Prostate gland (tissue), 2 donors: ENCODE results near the gene STX16.

Experiments used
- POLR2AphosphoS5 ChIP-seq: sonication (generic); formaldehyde crosslinking; IDR thresholded peaks from one replicate; pipeline ENCODE4 v1.6.1; 2017; ENCODE audit warnings: antibody characterized with exemption
- TF ChIP-seq, protein P1 (sequence below), 4 experiments: fragments of 200-600 bp in 2 of 4; fragments of 450-650 bp in 2 of 4; sonication (generic) in 2 of 4; IDR thresholded peaks; 1 replicate in 3 of 4; 2 replicates in 1 of 4; pipeline ENCODE4 v1.5.1; 2016 to 2019; ENCODE audit warnings: antibody characterized with exemption in 4 of 4, mild to moderate bottlenecking in 2 of 4, moderate library complexity in 2 of 4

DNA sequence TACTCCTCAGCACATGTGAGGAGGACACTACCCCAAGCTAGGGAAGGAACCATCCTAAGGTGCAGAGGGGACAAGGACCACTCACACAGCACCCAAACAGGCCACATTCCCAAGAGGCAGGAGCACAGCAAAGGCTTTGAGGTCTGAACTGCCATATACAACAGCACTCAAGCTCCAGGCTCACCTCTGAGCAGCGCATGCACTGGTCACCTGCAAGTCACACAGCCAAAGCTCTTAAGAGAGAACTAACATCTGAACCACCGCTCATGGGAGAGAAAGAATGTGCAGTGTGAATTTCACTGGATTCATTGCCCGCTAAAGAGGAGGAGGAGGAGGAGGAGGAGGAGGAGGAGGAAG is 72.5 kb downstream of the STX16 start:
- TF ChIP-seq, protein P1, sequence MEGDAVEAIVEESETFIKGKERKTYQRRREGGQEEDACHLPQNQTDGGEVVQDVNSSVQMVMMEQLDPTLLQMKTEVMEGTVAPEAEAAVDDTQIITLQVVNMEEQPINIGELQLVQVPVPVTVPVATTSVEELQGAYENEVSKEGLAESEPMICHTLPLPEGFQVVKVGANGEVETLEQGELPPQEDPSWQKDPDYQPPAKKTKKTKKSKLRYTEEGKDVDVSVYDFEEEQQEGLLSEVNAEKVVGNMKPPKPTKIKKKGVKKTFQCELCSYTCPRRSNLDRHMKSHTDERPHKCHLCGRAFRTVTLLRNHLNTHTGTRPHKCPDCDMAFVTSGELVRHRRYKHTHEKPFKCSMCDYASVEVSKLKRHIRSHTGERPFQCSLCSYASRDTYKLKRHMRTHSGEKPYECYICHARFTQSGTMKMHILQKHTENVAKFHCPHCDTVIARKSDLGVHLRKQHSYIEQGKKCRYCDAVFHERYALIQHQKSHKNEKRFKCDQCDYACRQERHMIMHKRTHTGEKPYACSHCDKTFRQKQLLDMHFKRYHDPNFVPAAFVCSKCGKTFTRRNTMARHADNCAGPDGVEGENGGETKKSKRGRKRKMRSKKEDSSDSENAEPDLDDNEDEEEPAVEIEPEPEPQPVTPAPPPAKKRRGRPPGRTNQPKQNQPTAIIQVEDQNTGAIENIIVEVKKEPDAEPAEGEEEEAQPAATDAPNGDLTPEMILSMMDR (IDR thresholded peaks at IDR 0.05), result no peak
- TF ChIP-seq POLR2AphosphoS5, result no peak
